IMR-90 (cell line): ENCODE results near the gene LRRC18. TPM values are rescaled to one million over a fixed set of nuclear protein-coding genes. Genes with fewer than 3 reads are reported as not detected.

Source experiments
- ATAC-seq: fragments of 200-7000 bp; cut with Tn5 transposase; 2 replicates; pipeline ENCODE4 v1.9.1; 2020; ENCODE audit warnings: low read depth, mild to moderate bottlenecking, moderate library complexity
- BruUV-seq: library from RNA; stranded (reverse); fragments of 400-500 nt; replicated peaks from 2 replicates; lab custom pipeline; 2021; lab: Mats Ljungman, UMichigan
- CTCF ChIA-PET: fragments of 300-600 bp; formaldehyde crosslinking; extraction: SDS; loops from one replicate; lab custom pipeline; 2021; ENCODE audit warnings: antibody characterized with exemption; lab: Yijun Ruan, JAX
- POLR2A ChIA-PET: fragments of 300-600 bp; sonication (Branson Sonifier 250); formaldehyde crosslinking; loops from one replicate; lab custom pipeline; 2022; ENCODE audit warnings: antibody characterized with exemption; ENCODE audit not compliant: unreplicated experiment; lab: Charles Lee
- DNase-seq: peaks from one replicate; pipeline ENCODE4 v3.0.0; 2013
- H2AFZ ChIP-seq: replicated peaks from 2 replicates; pipeline ENCODE3; 2013; ENCODE audit warnings: low read length, mild to moderate bottlenecking; ENCODE audit not compliant: poor library complexity
- H2AK5ac ChIP-seq: 2 replicates; pipeline ENCODE4 v1.6.1; 2013; ENCODE audit warnings: low read depth, low read length, inconsistent platforms
- H2AK9ac ChIP-seq: replicated peaks from 2 replicates; pipeline ENCODE3; 2013; ENCODE audit warnings: mild to moderate bottlenecking, low read depth, low read length, moderate library complexity; ENCODE audit not compliant: poor library complexity
- H2BK120ac ChIP-seq: 2 replicates; pipeline ENCODE4 v1.6.1; 2013; ENCODE audit warnings: low read depth, low read length, inconsistent platforms
- H2BK15ac ChIP-seq: 3 replicates; pipeline ENCODE4 v1.6.1; 2013; ENCODE audit warnings: low read depth, low read length, inconsistent platforms
- H2BK20ac ChIP-seq: 2 replicates; pipeline ENCODE4 v1.6.1; 2013; ENCODE audit warnings: low read depth, mild to moderate bottlenecking, inconsistent platforms, low read length, moderate library complexity
- H2BK5ac ChIP-seq: 2 replicates; pipeline ENCODE4 v1.6.1; 2013; ENCODE audit warnings: mild to moderate bottlenecking, low read depth, low read length, inconsistent platforms; ENCODE audit not compliant: poor library complexity, severe bottlenecking
- H3K14ac ChIP-seq: replicated peaks from 2 replicates; pipeline ENCODE4 v1.6.1; 2013; ENCODE audit warnings: low read depth, low read length, inconsistent platforms
- H3K18ac ChIP-seq: 2 replicates; pipeline ENCODE4 v1.6.1; 2013; ENCODE audit warnings: low read depth, low read length, control low read depth
- H3K23ac ChIP-seq: 2 replicates; pipeline ENCODE4 v1.6.1; 2013; ENCODE audit warnings: low read depth, low read length, inconsistent platforms
- H3K27ac ChIP-seq: 2 replicates; pipeline ENCODE4 v1.5.1; 2013; ENCODE audit warnings: mild to moderate bottlenecking, control low read depth, low read length; ENCODE audit not compliant: insufficient read depth
- H3K27me3 ChIP-seq: 2 replicates; pipeline ENCODE4 v1.6.1; 2013; ENCODE audit warnings: low read length; ENCODE audit not compliant: control insufficient read depth, insufficient read depth
- H3K36me3 ChIP-seq: 2 replicates; pipeline ENCODE4 v1.6.1; 2013; ENCODE audit warnings: low read length, mixed read lengths; ENCODE audit not compliant: control insufficient read depth, insufficient read depth
- H3K4ac ChIP-seq: 2 replicates; pipeline ENCODE4 v1.6.1; 2013; ENCODE audit warnings: low read depth, low read length, inconsistent platforms
- H3K4me1 ChIP-seq: 2 replicates; pipeline ENCODE4 v1.6.1; 2013; ENCODE audit warnings: low read length, mixed read lengths; ENCODE audit not compliant: control insufficient read depth, insufficient read depth
- H3K4me2 ChIP-seq: 2 replicates; pipeline ENCODE4 v1.6.1; 2013; ENCODE audit warnings: low read depth, mild to moderate bottlenecking, control low read depth, low read length, moderate library complexity
- H3K4me3 ChIP-seq: 2 replicates; pipeline ENCODE4 v1.5.1; 2013; ENCODE audit warnings: low read depth, mild to moderate bottlenecking, control low read depth, low read length, moderate library complexity; ENCODE audit not compliant: insufficient read depth
- H3K56ac ChIP-seq: 2 replicates; pipeline ENCODE4 v1.6.1; 2013; ENCODE audit warnings: low read length, inconsistent platforms; ENCODE audit not compliant: insufficient read depth; ENCODE audit errors: extremely low read depth
- H3K79me1 ChIP-seq, 2 experiments: 2 replicates each; pipeline ENCODE4 v1.6.1; 2013; ENCODE audit warnings: low read length in 2 of 2, inconsistent platforms in 1 of 2, low read depth in 1 of 2
- H3K9ac ChIP-seq: 2 replicates; pipeline ENCODE4 v1.6.1; 2013; ENCODE audit warnings: low read depth, low read length, control low read depth
- H3K9me1 ChIP-seq: 2 replicates; pipeline ENCODE4 v1.6.1; 2013; ENCODE audit warnings: low read length, inconsistent platforms; ENCODE audit not compliant: insufficient read depth
- H3K9me3 ChIP-seq: 2 replicates; pipeline ENCODE4 v1.6.1; 2013; ENCODE audit warnings: low read length; ENCODE audit not compliant: control insufficient read depth, insufficient read depth
- H4K20me1 ChIP-seq: 2 replicates; pipeline ENCODE4 v1.6.1; 2013; ENCODE audit warnings: low read length, inconsistent platforms; ENCODE audit not compliant: insufficient read depth
- H4K5ac ChIP-seq: 2 replicates; pipeline ENCODE4 v1.6.1; 2013; ENCODE audit warnings: mild to moderate bottlenecking, low read depth, low read length, control low read depth
- H4K8ac ChIP-seq, 2 experiments: 2 replicates each; pipeline ENCODE4 v1.6.1; 2013; ENCODE audit warnings: low read depth in 2 of 2, low read length in 2 of 2, control low read depth in 1 of 2, inconsistent platforms in 1 of 2
- H4K91ac ChIP-seq: 2 replicates; pipeline ENCODE4 v1.6.1; 2013; ENCODE audit warnings: low read depth, low read length, inconsistent platforms; ENCODE audit not compliant: insufficient read depth
- BHLHE40 ChIP-seq: fragments of 150-350 bp; IDR thresholded peaks from 2 replicates; pipeline ENCODE4 v1.6.1; 2016; ENCODE audit warnings: mild to moderate bottlenecking, low read depth, low read length
- CEBPB ChIP-seq: IDR thresholded peaks from 2 replicates; pipeline ENCODE4 v1.6.1; 2012; ENCODE audit warnings: low read depth, low read length, improper control_type of control experiment
- CHD1 ChIP-seq: IDR thresholded peaks from 2 replicates; pipeline ENCODE4 v1.6.1; 2012; ENCODE audit warnings: low read depth, low read length, improper control_type of control experiment
- CTCF ChIP-seq: conservative IDR thresholded peaks from 2 replicates; pipeline ENCODE4 v1.5.1; 2012; ENCODE audit warnings: mild to moderate bottlenecking, low read depth, low read length, improper control_type of control experiment
- ELK1 ChIP-seq: fragments of 150-350 bp; IDR thresholded peaks from 2 replicates; pipeline ENCODE4 v1.6.1; 2016; ENCODE audit warnings: low read depth, mild to moderate bottlenecking, low read length, moderate library complexity, borderline replicate concordance
- FOS ChIP-seq: fragments of 150-350 bp; IDR thresholded peaks from 2 replicates; pipeline ENCODE4 v1.6.1; 2016; ENCODE audit warnings: low read depth, low read length
- MAFK ChIP-seq: IDR thresholded peaks from 2 replicates; pipeline ENCODE4 v1.6.1; 2012; ENCODE audit warnings: low read depth, low read length, improper control_type of control experiment
- MAZ ChIP-seq: IDR thresholded peaks from 2 replicates; pipeline ENCODE4 v1.6.1; 2012; ENCODE audit warnings: low read depth, mild to moderate bottlenecking, low read length, improper control_type of control experiment, moderate library complexity, borderline replicate concordance
- SMC3 ChIP-seq: fragments of 150-350 bp; IDR thresholded peaks from 2 replicates; pipeline ENCODE4 v1.6.1; 2016; ENCODE audit warnings: low read depth, mild to moderate bottlenecking, antibody characterized with exemption, low read length, moderate library complexity
- USF2 ChIP-seq: fragments of 150-350 bp; IDR thresholded peaks from 2 replicates; pipeline ENCODE4 v1.6.1; 2017; ENCODE audit warnings: mild to moderate bottlenecking, antibody characterized with exemption, low read length, low read depth
- WGBS, 2 experiments: methylation state at CpG; one replicate each; pipeline versions ENCODE4 v1.1.5 to v1.1.7; 2013; ENCODE audit warnings: missing lambda C conversion rate in 2 of 2; ENCODE audit not compliant: insufficient read length in 1 of 2; ENCODE audit errors: extremely low coverage in 2 of 2; 5-methylcytosine and 5-hydroxymethylcytosine counted together
- dilution Hi-C: fragments of 300-500 bp; cut with HindIII; formaldehyde crosslinking; loops from one replicate; pipeline ENCODE4 v1.14.3; 2018; ENCODE audit warnings: low sequenced_read_pairs; ENCODE audit not compliant: unreplicated experiment
- in situ Hi-C: fragments of 300-500 bp; cut with MboI; formaldehyde crosslinking; loops from 3 replicates; pipeline ENCODE4 v1.14.3; 2019; ENCODE audit warnings: low sequenced_read_pairs, inconsistent platforms, mixed read lengths
- intact Hi-C: fragments of 100-400 bp; cut with micrococcal nuclease; formaldehyde crosslinking; loops from 2 replicates; pipeline ENCODE4 v1.10.0; 2022
- polyA plus RNA-seq, 3 experiments: library from polyadenylated mRNA; depleted of rRNA; stranded (reverse); fragments of >200 nt; gene quantifications; 2 replicates each; pipeline ENCODE4 v1.2.3, GENCODE V29; 2012; ENCODE audit warnings: low replicate concordance in 1 of 3
- total RNA-seq: library from RNA; depleted of rRNA; stranded (reverse); fragments of >200 nt; gene quantifications from 2 replicates; pipeline ENCODE4 v1.2.3, GENCODE V29; 2012

The LRRC18 gene
- total and polyA plus RNA-seq, 2 of the 4 experiments (the other 2 are of a cell fraction), result not detected

- Histone ChIP-seq H2AFZ (no peak overlapping the region), H3K14ac (no peak overlapping the region), H3K9me1 (no peaks in the 10 kb centered on the region), H2BK5ac (no peak overlapping the region), H2BK15ac (no peak overlapping the region), H3K4ac (no peak overlapping the region), H3K4me2 (no peak overlapping the region), H4K91ac (no peak overlapping the region), H2AK9ac (no peak overlapping the region), H3K36me3 (no peaks in the 10 kb centered on the region), H3K4me3 (no peak overlapping the region), H3K56ac (no peak overlapping the region), H3K23ac (no peak overlapping the region), H3K4me1 (no peaks in the 10 kb centered on the region), H3K27ac (no peak overlapping the region), H2AK5ac (no peak overlapping the region), H4K5ac (no peak overlapping the region), H2BK20ac (no peak overlapping the region), H2BK120ac (no peak overlapping the region), H3K79me1 (no peaks in the 10 kb centered on the region), H4K20me1 (no peaks in the 10 kb centered on the region), H3K9ac (no peak overlapping the region), H3K9me3 (no peaks in the 10 kb centered on the region), H3K18ac (no peak overlapping the region), H4K8ac (no peak overlapping the region), H3K27me3 (no peaks in the 10 kb centered on the region; the same call in 1 of the 2 replicates)
- no TSS peak for BruUV-seq
- in situ Hi-C loops, result no loop called here
- intact Hi-C loops, result no loop called here
- WGBS, 2 experiments, result no CpG with 5 or more reads among the region's 1 CpG
- dilution Hi-C loops, result no loop called here
- ChIA-PET CTCF (interaction anchor here (0.6 kb wide), 1 partner anchor 473 kb away, joined by 3 read pairs; no protein-coding TSS in a partner anchor), POLR2A (no interaction called here)
- DNase-seq (no peak), ATAC-seq (no peak)
- TF ChIP-seq BHLHE40 (no peak), CHD1 (no peak), MAZ (no peak), USF2 (no peak), FOS (no peak), MAFK (no peak), CTCF (no peak), SMC3 (no peak), CEBPB (no peak), ELK1 (no peak)
These were observed 41.2 kb downstream of the LRRC18 start for GRCh38 chr10:48898426-48898825.
